ENCODE data around the gene TTC9B.
"Not testable (repeated sequence)": the region's sequence is repeated elsewhere in the genome, so short reads cannot be mapped to it uniquely, and the experiment has no call there.

TTC9B gene

GRCh38 chr19:40213251-40213829 lies 4.8 kb downstream of the TTC9B start:
- no peak for DNase-seq

- no peak for DNase-seq
These were observed 7.3 kb downstream of the TTC9B start for GRCh38 chr19:40210889-40211288.

GRCh38 chr19:40208602-40209001 lies 9.6 kb downstream of the TTC9B start:
- no peak for DNase-seq

- no peak for DNase-seq
These were observed 12.4 kb downstream of the TTC9B start for GRCh38 chr19:40205760-40206159.

DNA sequence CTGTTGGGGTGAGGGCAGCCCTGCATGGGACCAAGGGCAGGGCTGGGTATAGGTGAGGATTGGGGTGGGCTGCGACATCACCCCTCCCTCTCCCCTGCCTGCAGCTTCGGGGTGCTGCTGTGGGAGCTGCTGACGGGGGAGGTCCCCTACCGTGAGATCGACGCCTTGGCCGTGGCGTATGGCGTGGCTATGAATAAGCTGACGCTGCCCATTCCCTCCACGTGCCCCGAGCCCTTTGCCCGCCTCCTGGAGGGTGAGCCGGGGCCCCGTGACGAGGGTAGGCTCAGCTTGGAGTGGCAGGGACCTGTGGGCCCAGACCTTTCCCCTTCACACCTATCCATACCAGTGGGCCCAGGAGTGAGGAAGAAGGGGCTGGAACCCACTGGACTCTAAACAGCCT lies 13.8 kb downstream of the TTC9B start:
- DNase-seq: no peak

DNA sequence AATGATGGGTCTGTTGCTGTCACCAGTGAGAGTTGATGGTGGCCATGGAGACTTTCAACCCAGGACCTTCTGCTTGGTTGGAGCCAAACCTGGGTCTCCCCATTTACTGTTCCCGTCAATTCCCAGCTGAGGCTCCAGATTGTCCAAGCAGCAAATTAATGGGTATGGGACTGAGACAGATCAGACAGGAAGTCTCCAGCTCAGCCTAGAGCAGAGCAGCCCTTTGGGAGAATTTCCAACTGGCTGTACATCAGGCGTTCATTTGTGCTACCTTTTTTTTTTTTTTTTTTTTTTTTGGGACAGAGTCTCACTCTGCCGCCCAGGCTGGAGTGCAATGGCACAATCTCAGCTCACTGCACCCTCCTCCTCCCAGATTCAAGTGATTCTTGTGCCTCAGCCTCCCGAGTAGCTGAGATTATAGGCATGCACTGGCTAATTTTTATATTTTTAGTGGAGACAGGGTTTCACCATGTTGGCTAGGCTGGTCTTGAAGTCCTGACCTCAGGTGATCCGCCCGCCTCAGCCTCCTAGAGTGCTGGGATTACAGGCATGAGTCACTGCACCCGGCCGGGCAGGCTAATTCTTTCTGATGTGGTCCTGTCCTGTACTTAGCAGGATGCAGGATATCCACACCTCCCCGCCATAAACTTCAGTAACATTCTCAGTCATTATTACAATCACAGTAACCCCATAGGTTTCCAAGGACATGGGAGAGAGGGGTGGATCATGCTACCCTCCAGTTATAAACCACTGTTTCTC lies 17.7 kb downstream of the TTC9B start:
- no peak for DNase-seq

- DNase-seq: no peak
These were observed 19.8 kb downstream of the TTC9B start for GRCh38 chr19:40198272-40198990.

- no peak for DNase-seq
These were observed 24.7 kb downstream of the TTC9B start for GRCh38 chr19:40193587-40193849.

GRCh38 chr19:40192758-40193586 lies 25.2 kb downstream of the TTC9B start:
- no peak for DNase-seq

DNA sequence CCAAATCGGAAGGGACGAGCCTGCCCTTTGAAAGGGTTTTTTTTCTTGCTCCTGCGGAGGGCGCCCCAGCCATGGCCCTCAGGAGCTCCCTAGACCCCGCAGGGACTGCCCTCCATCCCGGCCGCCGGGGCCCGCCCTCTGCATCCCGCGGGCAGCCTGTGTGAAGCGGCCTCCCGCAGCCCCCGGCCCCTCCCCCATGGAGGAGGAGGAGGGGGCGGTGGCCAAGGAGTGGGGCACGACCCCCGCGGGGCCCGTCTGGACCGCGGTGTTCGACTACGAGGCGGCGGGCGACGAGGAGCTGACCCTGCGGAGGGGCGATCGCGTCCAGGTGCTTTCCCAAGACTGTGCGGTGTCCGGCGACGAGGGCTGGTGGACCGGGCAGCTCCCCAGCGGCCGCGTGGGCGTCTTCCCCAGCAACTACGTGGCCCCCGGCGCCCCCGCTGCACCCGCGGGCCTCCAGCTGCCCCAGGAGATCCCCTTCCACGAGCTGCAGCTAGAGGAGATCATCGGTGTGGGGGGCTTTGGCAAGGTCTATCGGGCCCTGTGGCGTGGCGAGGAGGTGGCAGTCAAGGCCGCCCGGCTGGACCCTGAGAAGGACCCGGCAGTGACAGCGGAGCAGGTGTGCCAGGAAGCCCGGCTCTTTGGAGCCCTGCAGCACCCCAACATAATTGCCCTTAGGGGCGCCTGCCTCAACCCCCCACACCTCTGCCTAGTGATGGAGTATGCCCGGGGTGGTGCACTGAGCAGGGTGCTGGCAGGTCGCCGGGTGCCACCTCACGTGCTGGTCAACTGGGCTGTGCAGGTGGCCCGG lies 26.1 kb downstream of the TTC9B start:
- peak; percentile 34 for DNase-seq

DNA sequence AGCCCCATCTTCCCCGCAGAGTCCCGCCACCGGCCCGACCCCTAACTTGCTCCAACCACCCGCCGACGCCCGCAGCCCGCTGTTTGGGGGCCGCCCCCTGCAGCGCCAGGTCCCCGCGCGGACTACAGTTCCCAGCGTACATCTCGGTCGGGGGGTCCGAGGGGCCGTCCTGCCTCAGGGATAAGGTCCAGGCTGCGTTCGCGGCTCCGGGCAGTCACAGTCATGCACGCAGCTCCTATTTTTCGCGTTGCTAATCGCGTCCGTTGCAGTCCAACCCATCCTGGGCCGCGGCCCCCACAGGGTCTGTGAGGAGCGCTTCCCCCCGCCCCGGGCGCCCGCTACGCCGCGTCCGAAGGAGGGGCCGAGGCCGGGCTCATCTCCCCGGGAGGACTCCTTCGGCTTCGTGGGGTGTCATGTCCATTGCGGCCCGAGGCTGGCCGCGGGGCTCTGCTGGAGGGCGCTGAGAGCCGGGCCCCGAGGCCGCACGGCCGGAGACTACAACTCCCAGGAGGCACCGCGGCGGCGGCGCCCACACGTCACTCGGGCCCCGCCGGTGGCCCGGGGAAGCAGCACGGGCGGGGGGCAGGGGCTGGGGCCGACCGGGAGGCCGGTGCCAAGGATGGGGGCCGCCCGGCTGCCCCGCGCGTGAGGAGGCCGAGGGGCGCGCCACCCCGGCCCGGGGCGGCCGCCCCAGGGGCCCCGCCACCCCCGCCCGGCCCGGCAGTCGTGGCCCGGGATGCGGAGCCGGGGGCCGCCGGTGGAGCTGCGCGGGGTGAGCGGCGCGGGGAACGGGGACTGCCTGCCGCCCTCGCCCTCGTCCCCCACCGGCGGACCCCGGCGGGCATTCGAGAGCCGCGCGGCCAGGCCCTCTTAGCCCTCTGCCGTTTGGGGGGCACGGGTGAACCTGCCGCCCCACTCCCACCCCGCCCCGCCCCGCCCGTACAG lies 27.0 kb downstream of the TTC9B start, which contains the start of gene MAP3K10:
Gene MAP3K10, plus strand, starts transcription at position 536 of the 945 bp plus-strand sequence. CDS start 606 bp downstream, outside the sequence.
- peak; percentile 87 for DNase-seq

GRCh38 chr19:40184273-40184672 lies 33.9 kb downstream of the TTC9B start:
- no peak for DNase-seq

DNA sequence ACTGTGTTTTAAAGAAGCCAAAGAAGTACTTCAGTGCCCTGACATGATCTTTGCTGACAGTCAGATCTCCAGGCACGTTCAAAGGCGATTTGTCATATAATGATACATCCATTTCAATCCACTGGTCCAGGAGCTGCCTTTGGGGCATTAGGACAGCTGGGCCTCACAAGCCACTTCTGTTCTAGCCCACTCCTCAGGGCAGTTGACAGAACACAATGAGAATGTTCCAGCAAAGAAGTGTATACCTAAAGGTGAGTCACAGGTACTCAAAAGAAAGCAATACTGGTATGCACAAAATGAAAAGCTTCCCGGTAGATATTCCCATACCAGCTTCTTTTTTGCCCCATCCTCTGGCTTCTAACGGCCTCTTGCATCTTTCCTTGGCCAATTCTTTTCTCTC lies 39.4 kb downstream of the TTC9B start:
- DNase-seq: no peak

GRCh38 chr19:40177286-40178070 lies 40.7 kb downstream of the TTC9B start:
- no peak for DNase-seq

GRCh38 chr19:40175820-40176219 lies 42.4 kb downstream of the TTC9B start:
- DNase-seq: no peak

DNA sequence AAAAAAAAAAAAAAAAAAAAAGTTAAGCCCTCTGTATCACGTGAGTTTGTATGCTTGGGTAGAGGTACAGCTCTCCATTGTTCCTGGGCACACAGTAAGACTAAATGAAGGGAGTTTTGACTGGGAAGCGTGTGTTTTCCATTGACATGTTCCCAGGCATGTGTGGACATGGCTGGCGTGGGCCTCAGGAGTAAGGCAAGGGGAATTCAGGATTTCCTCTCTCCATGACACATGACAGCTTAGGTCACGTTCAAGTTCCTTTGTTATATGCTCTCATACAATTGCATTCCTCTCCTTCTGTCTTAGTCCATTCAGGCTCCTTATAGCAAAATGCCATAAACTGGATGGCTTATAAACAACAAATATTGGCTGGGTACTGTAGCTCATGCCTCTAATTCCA lies 44.1 kb downstream of the TTC9B start:
- DNase-seq: no peak

- DNase-seq: not testable (repeated sequence)
These were observed 46.9 kb downstream of the TTC9B start for GRCh38 chr19:40171293-40171692.

- not testable (repeated sequence) for DNase-seq
These were observed 47.7 kb downstream of the TTC9B start for GRCh38 chr19:40170303-40170989.

- DNase-seq: not testable (repeated sequence)
These were observed 48.5 kb downstream of the TTC9B start for GRCh38 chr19:40169482-40170302.
